Measurements from ENCODE around the gene MIER2.

GRCh38 chr19:291006-291521 lies 53.5 kb downstream of the MIER2 start, which contains the start of gene PLPP2:
- TF ChIP-seq EZH2 (IDR thresholded peaks at IDR 0.05; ENCODE audit: borderline replicate concordance, control insufficient read depth, low read depth, low read length) (no peak), CTCF (IDR thresholded peaks at IDR 0.05 in 2 of 3, conservative IDR thresholded peaks at IDR 0.05 in 1 of 3; ENCODE audit: control insufficient read depth in 2 of 3, extremely low read depth in 1 of 3, insufficient read depth in 1 of 3, low read depth in 3 of 3, low read length in 3 of 3) (no peak), MAX (IDR thresholded peaks at IDR 0.05; ENCODE audit: low read depth, low read length) (no peak), POLR2AphosphoS5 (IDR thresholded peaks at IDR 0.05; ENCODE audit: low read length) (no peak), POLR2A (IDR thresholded peaks at IDR 0.05; ENCODE audit: low read depth, low read length) (no peak), SP1 (IDR thresholded peaks at IDR 0.05; ENCODE audit: low read depth, low read length) (no peak)

Measured in GM12878 (cell line).